Testis (tissue), 3 donors: ENCODE data around the gene MX1. TPM values are rescaled to one million over a fixed set of nuclear protein-coding genes. Genes with fewer than 3 reads are reported as not detected.

Source experiments
- DNase-seq: peaks from one replicate; pipeline ENCODE4 v3.0.0-alpha.2; 2019
- H3K27ac ChIP-seq, 2 donors: fragments of 200-600 bp; sonication (generic); one replicate each; pipeline ENCODE4 v1.5.1; 2019
- H3K27me3 ChIP-seq: fragments of 200-600 bp; sonication (generic); one replicate; pipeline ENCODE4 v1.5.1; 2019
- H3K36me3 ChIP-seq: fragments of 200-600 bp; sonication (generic); one replicate; pipeline ENCODE4 v1.5.1; 2017; ENCODE audit warnings: low read depth; ENCODE audit errors: missing control alignments
- H3K4me1 ChIP-seq: fragments of 200-600 bp; sonication (generic); one replicate; pipeline ENCODE4 v1.5.1; 2019
- H3K4me3 ChIP-seq, 2 donors: fragments of 200-600 bp; sonication (generic); one replicate each; pipeline ENCODE4 v1.5.1; 2017 to 2019
- H3K9me3 ChIP-seq: fragments of 200-600 bp; sonication (generic); one replicate; pipeline ENCODE4 v1.5.1; 2017
- POLR2A ChIP-seq: fragments of 450-650 bp; IDR thresholded peaks from one replicate; pipeline ENCODE4 v1.6.1; 2017; ENCODE audit warnings: antibody characterized with exemption, mild to moderate bottlenecking, moderate library complexity
- WGBS, 2 donors: methylation state at CpG; one replicate each; pipeline ENCODE4 v1.1.5; 2018; 5-methylcytosine and 5-hydroxymethylcytosine counted together
- intact Hi-C: fragments of 100-400 bp; cut with DNase I; formaldehyde crosslinking; loops from one replicate; pipeline ENCODE4 v1.15.1; 2023; ENCODE audit warnings: low total_unique reads
- polyA plus RNA-seq: library from polyadenylated mRNA; stranded (reverse); fragments of 350-450 nt; fragmentation: Illumina TruSeq; extraction: RNeasy Lipid Tissue Mini Kit (QIAGEN cat#74804); gene quantifications from one replicate; pipeline ENCODE4 v1.2.3, GENCODE V29; 2014; ENCODE audit warnings: low read depth, low replicate concordance; ENCODE audit not compliant: insufficient read depth
- total RNA-seq, 2 donors: library from RNA; depleted of rRNA; stranded (reverse); fragments of >200 nt; gene quantifications; one replicate each; pipeline ENCODE4 v1.2.3, GENCODE V29; 2016
- TF ChIP-seq, protein P1 (sequence below), 3 experiments: fragments of 450-650 bp in 2 of 3; fragments of 200-600 bp in 1 of 3; sonication (generic) in 1 of 3; IDR thresholded peaks; one replicate each; pipeline ENCODE4 v1.5.1; 2016 to 2019; ENCODE audit warnings: antibody characterized with exemption in 3 of 3, mild to moderate bottlenecking in 2 of 3, moderate library complexity in 1 of 3

The MX1 gene
- total and polyA plus RNA-seq, 3 donors from 2014 or later, result 18.0 to 36.1 (median 22.7) TPM

DNA sequence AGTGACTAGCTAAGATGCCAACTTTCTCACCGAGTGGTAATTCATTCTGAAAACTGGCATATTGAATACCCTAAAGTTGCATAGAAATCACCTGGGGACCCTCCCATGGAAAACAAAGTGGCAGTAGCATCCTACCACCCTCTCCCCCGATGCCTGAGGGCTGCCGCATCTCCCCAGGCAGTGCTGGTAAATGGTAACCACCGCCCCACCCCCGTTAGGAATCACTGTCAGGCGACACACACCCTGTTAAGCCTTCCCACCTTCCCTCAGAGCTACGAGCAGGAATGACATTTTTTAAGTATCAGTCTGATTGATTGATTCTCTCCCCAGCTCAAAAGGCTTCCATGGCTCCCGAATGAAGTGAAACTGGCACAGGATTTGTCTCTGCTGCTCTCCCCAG, 53.6 kb downstream of the MX1 start:
- intact Hi-C loops, result no loop called here
- WGBS, 2 donors, result 71 to 75% methylated on average over 7 to 8 of the region's 8 CpGs
- no peak overlapping the region for H3K4me3 ChIP-seq
- no peak for TF ChIP-seq POLR2A
- TF ChIP-seq, protein P1, sequence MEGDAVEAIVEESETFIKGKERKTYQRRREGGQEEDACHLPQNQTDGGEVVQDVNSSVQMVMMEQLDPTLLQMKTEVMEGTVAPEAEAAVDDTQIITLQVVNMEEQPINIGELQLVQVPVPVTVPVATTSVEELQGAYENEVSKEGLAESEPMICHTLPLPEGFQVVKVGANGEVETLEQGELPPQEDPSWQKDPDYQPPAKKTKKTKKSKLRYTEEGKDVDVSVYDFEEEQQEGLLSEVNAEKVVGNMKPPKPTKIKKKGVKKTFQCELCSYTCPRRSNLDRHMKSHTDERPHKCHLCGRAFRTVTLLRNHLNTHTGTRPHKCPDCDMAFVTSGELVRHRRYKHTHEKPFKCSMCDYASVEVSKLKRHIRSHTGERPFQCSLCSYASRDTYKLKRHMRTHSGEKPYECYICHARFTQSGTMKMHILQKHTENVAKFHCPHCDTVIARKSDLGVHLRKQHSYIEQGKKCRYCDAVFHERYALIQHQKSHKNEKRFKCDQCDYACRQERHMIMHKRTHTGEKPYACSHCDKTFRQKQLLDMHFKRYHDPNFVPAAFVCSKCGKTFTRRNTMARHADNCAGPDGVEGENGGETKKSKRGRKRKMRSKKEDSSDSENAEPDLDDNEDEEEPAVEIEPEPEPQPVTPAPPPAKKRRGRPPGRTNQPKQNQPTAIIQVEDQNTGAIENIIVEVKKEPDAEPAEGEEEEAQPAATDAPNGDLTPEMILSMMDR (IDR thresholded peaks at IDR 0.05), result no peak
- H3K27ac ChIP-seq, result no peak overlapping the region
- no peaks in the 10 kb centered on the region for H3K36me3 ChIP-seq
- no peaks in the 10 kb centered on the region for H3K4me1 ChIP-seq
- no peaks in the 10 kb centered on the region for H3K9me3 ChIP-seq
- DNase-seq, result no peak
- no peaks in the 10 kb centered on the region for H3K27me3 ChIP-seq

DNA sequence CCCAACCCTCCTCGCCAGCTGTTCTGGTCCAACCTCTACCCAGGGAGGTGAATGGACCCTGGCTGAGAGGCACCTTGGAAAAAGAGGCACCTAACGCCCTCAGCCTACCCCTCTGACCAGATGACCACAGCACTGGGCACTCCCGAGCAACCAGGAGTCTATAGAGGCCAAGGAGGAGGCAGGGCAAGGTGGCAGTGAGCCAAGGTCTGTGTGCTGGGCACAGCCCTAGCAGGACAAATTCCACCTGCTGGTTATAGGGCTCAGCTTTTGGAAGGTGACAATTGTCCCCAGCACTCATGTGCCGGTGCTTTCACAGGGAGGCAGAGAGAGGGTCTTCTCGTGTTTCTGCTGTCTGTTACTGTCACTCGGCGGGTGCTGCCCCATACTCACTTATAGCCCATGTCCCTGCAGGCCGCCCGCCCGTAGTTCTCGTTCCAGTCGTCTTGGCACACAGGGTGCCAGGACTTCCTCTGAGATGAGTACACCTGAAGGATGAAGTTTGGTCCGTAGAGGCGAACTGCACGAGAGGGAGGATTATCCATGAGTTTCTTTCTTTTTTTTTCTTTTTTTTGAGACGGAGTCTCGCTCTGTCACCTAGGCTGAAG, 54.1 kb downstream of the MX1 start:
- no peak overlapping the region for H3K27ac ChIP-seq
- no peaks in the 10 kb centered on the region for H3K4me1 ChIP-seq
- intact Hi-C loops, result no loop called here
- no peaks in the 10 kb centered on the region for H3K27me3 ChIP-seq
- H3K9me3 ChIP-seq, result no peaks in the 10 kb centered on the region
- DNase-seq, result no peak
- no peak overlapping the region for H3K4me3 ChIP-seq
- no peaks in the 10 kb centered on the region for H3K36me3 ChIP-seq
- 83 to 86% methylated on average over 17 of the region's 17 CpGs for WGBS, 2 donors
- TF ChIP-seq, protein P1 (IDR thresholded peaks at IDR 0.05), result no peak
- TF ChIP-seq POLR2A, result no peak

DNA sequence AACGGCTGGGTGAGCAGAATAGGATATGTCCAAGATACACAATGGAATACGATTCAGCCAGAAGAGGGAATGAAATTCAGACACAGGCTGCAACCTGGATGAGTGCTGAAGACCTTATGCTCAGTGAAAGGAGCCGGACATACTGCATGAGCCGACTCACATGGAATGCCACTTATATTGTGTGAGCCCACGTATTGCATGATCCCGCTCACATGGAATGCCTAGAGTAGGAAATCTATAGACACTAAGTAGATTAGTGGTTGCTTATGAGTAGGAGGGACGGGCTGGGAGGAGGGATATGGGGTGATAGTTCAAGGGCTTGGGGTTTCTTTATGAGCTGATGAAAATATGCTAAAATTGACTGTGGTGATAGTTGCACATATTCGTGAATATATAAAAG, 55.2 kb downstream of the MX1 start:
- no peak for TF ChIP-seq POLR2A
- TF ChIP-seq, protein P1 (IDR thresholded peaks at IDR 0.05), result no peak
- 77 to 78% methylated on average over 8 of the region's 8 CpGs for WGBS, 2 donors
- Histone ChIP-seq H3K36me3 (no peaks in the 10 kb centered on the region), H3K4me1 (no peaks in the 10 kb centered on the region), H3K4me3 (no peak overlapping the region), H3K9me3 (no peaks in the 10 kb centered on the region), H3K27ac (no peak overlapping the region), H3K27me3 (no peaks in the 10 kb centered on the region)
- DNase-seq, result no peak
- intact Hi-C loops, result no loop called here

DNA sequence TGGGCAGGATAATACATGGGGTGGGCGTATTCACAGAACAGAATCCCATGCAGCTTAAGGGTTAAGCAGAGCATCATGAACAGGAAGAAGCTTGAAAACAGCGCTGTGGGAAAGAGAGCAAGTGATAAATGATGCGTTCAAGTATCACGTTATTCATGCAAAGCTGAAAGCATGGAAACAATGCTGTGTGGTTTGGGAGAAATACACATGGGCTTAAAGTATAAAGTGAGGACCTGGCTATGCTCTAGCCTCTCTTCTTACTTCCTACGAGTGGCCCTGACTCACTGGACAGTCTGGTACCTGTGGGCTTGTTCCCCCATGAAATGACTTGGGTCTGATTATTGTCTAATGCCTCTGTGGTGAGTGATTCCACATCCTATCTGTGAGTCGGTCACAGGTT, 56.3 kb downstream of the MX1 start:
- DNase-seq, result no peak
- Histone ChIP-seq H3K9me3 (no peaks in the 10 kb centered on the region), H3K27me3 (no peaks in the 10 kb centered on the region), H3K4me3 (no peak overlapping the region), H3K27ac (no peak overlapping the region), H3K36me3 (no peaks in the 10 kb centered on the region), H3K4me1 (no peaks in the 10 kb centered on the region)
- 46 to 51% methylated on average over 6 of the region's 6 CpGs for WGBS, 2 donors
- TF ChIP-seq, protein P1 (IDR thresholded peaks at IDR 0.05), result no peak
- TF ChIP-seq POLR2A, result no peak
- intact Hi-C loops, result no loop called here

DNA sequence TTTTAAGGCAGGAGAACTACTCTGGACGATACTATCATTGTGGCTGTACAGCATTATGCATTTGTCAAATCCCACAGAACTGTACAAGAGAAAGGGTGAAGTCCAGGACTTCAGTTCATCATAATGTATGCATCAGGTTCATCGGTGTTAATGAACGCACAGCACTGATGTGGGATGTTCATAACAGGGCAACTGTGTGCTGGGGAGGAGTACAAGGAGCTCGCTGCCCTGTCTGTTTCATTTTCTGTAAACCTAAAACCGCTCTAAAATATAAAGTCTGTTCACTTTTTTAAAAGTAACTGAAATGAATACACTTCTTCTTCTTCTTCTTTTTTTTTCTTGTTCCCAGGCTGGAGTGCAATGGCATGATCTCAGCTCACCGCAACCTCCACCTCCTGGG, 56.9 kb downstream of the MX1 start:
- Histone ChIP-seq H3K27me3 (no peaks in the 10 kb centered on the region), H3K4me1 (no peaks in the 10 kb centered on the region), H3K27ac (no peak overlapping the region), H3K9me3 (no peaks in the 10 kb centered on the region), H3K36me3 (no peaks in the 10 kb centered on the region), H3K4me3 (no peak overlapping the region)
- no peak for TF ChIP-seq POLR2A
- TF ChIP-seq, protein P1 (IDR thresholded peaks at IDR 0.05), result no peak
- intact Hi-C loops, result no loop called here
- no peak for DNase-seq
- WGBS, 2 donors, result 90 to 91% methylated on average over 6 of the region's 6 CpGs
